Measurements from ENCODE around the gene LAMA2.

LAMA2 gene

DNA sequence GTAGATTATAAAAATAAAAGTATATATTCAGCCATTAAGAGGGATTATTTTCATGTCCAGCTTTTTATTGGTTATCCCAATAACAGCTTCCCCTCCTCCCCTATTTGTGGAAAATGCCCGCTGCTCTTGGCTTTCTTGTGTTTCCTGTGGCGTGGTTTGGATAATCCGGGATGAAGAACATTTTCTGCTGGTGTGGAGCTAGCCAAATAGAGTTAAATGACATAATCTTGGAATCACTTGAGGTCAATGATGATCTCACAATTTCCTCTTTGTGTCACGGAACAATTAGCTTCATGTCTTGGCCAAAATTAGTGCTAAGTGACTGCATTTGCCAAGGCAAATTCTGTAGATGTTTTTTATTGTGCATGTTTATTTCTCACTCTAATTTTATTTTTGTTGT, 394.0 kb downstream of the LAMA2 start:
- Histone ChIP-seq H3K36me3 (replicated peaks; ENCODE audit: low read depth, low read length) (no peaks in the 10 kb centered on the region), H3K4me2 (ENCODE audit: low read length) (no peak overlapping the region), H4K20me1 (ENCODE audit: insufficient read depth, low read length) (no peaks in the 10 kb centered on the region), H3K9me3 (ENCODE audit: insufficient read depth, low read length) (no peaks in the 10 kb centered on the region), H3K27me3 (ENCODE audit: low read depth, low read length) (no peaks in the 10 kb centered on the region), H2AFZ (ENCODE audit: low read depth, low read length) (no peak overlapping the region), H3K4me3 (ENCODE audit: low read length) (no peak overlapping the region), H3K27ac (ENCODE audit: low read length) (no peak overlapping the region), H3K79me2 (ENCODE audit: low read length) (no peaks in the 10 kb centered on the region), H3K4me1 (ENCODE audit: low read length) (no peaks in the 10 kb centered on the region), H3K9ac (ENCODE audit: low read length) (no peak overlapping the region)
- no peak for TF ChIP-seq EZH2phosphoT487 (IDR thresholded peaks at IDR 0.05; ENCODE audit: low read depth)
- TF ChIP-seq, protein P1, sequence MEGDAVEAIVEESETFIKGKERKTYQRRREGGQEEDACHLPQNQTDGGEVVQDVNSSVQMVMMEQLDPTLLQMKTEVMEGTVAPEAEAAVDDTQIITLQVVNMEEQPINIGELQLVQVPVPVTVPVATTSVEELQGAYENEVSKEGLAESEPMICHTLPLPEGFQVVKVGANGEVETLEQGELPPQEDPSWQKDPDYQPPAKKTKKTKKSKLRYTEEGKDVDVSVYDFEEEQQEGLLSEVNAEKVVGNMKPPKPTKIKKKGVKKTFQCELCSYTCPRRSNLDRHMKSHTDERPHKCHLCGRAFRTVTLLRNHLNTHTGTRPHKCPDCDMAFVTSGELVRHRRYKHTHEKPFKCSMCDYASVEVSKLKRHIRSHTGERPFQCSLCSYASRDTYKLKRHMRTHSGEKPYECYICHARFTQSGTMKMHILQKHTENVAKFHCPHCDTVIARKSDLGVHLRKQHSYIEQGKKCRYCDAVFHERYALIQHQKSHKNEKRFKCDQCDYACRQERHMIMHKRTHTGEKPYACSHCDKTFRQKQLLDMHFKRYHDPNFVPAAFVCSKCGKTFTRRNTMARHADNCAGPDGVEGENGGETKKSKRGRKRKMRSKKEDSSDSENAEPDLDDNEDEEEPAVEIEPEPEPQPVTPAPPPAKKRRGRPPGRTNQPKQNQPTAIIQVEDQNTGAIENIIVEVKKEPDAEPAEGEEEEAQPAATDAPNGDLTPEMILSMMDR (IDR thresholded peaks at IDR 0.05; ENCODE audit: low read depth, low read length) = no peak

DNA sequence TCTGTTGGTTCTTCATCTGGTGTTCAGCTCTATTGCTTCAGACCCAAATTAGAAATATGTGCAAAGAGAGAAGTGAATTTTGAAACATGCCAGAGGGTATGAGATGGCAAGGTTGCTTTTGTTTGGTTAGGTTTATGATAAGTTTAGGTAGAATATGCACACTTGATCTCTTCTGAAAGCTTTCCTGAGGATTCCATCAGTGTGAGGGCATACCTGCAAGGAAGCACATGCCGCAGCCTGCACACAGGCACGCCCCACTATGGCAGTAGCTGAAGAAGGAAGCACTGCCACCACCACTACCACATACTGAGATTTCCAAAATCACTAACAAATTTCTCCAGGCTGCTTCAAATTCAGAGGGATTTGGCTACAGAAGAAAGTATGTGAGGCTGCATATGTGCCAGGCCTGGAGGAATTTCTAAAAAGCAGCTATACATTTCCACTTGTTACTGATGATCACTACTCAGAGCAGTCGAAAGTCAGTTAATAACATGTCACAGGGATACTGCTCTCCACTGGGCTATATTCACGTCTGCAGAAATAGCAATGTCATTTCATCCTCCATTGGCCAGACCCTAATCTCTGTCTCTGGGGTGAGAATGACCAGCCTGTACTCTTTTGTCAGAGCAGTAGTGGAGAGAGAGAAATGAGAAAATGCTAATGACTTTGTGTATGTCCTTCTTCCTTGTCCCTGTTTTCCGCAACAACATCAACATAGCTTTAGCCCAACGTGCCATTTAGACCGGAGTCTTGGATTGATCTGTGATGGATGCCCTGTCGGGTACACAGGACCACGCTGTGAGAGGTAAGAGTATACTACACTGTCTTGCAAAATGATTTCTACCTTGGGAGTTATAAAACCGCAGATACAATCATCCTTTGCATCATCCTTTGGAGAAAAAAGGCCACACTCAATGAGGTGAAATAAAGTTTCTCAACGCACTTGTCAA, 396.7 kb downstream of the LAMA2 start:
- Histone ChIP-seq H3K4me2 (ENCODE audit: low read length) (no peak overlapping the region), H4K20me1 (ENCODE audit: insufficient read depth, low read length) (no peaks in the 10 kb centered on the region), H3K27ac (ENCODE audit: low read length) (no peak overlapping the region), H3K4me3 (ENCODE audit: low read length) (no peak overlapping the region), H3K79me2 (ENCODE audit: low read length) (no peaks in the 10 kb centered on the region), H3K9me3 (ENCODE audit: insufficient read depth, low read length) (no peaks in the 10 kb centered on the region), H3K27me3 (ENCODE audit: low read depth, low read length) (no peaks in the 10 kb centered on the region), H3K36me3 (replicated peaks; ENCODE audit: low read depth, low read length) (no peaks in the 10 kb centered on the region), H2AFZ (ENCODE audit: low read depth, low read length) (no peak overlapping the region), H3K9ac (ENCODE audit: low read length) (no peak overlapping the region), H3K4me1 (ENCODE audit: low read length) (no peaks in the 10 kb centered on the region)
- TF ChIP-seq, protein P1 (IDR thresholded peaks at IDR 0.05; ENCODE audit: low read depth, low read length) = no peak
- no peak for TF ChIP-seq EZH2phosphoT487 (IDR thresholded peaks at IDR 0.05; ENCODE audit: low read depth)

DNA sequence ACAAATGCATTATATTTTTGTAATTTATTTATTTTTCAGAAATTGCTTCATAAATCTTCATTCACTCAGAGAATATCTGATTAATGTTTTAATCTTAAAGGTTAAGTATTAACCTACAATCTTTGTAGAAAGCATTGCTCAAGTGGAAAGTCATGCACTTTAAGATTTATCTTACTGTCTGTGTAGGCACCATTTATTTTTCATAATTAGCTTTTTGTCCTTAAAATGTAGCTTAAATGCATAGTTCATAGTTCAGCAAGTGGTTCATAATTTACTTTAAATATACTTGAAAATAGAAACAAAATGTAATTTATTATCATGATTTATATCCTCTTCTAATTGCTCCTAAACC, 397.3 kb downstream of the LAMA2 start:
- H3K4me1 ChIP-seq (ENCODE audit: low read length) = no peaks in the 10 kb centered on the region
- no peak overlapping the region for H3K4me2 ChIP-seq (ENCODE audit: low read length)
- TF ChIP-seq, protein P1 (IDR thresholded peaks at IDR 0.05; ENCODE audit: low read depth, low read length) = no peak
- no peak for TF ChIP-seq EZH2phosphoT487 (IDR thresholded peaks at IDR 0.05; ENCODE audit: low read depth)
- H3K79me2 ChIP-seq (ENCODE audit: low read length) = no peaks in the 10 kb centered on the region
- H3K27me3 ChIP-seq (ENCODE audit: low read depth, low read length) = no peaks in the 10 kb centered on the region
- H3K4me3 ChIP-seq (ENCODE audit: low read length) = no peak overlapping the region
- no peak overlapping the region for H3K27ac ChIP-seq (ENCODE audit: low read length)
- H4K20me1 ChIP-seq (ENCODE audit: insufficient read depth, low read length) = no peaks in the 10 kb centered on the region
- no peak overlapping the region for H3K9ac ChIP-seq (ENCODE audit: low read length)
- H3K36me3 ChIP-seq (replicated peaks; ENCODE audit: low read depth, low read length) = no peaks in the 10 kb centered on the region
- no peaks in the 10 kb centered on the region for H3K9me3 ChIP-seq (ENCODE audit: insufficient read depth, low read length)
- no peak overlapping the region for H2AFZ ChIP-seq (ENCODE audit: low read depth, low read length)

DNA sequence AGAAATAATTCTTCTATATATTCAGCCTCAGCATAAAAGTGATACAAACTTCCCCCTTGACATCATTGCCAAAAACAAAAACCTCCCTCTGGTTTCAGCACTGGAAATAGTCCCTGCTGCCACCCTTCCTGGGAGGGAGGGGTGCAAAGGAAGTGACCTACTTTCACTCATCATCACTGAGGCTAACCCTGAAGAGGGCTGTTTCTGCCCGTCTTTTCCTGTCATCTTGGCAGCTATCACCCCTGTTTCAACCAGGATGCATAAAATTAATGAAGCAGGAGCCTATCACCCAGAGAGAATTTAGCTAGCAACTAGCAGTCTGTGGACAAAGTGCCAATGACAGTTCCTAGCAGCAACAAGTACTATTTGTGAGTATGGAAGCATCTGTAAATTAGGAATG, 397.8 kb downstream of the LAMA2 start:
- H3K4me2 ChIP-seq (ENCODE audit: low read length) = no peak overlapping the region
- no peak overlapping the region for H3K27ac ChIP-seq (ENCODE audit: low read length)
- no peaks in the 10 kb centered on the region for H4K20me1 ChIP-seq (ENCODE audit: insufficient read depth, low read length)
- H2AFZ ChIP-seq (ENCODE audit: low read depth, low read length) = no peak overlapping the region
- H3K79me2 ChIP-seq (ENCODE audit: low read length) = no peaks in the 10 kb centered on the region
- no peak overlapping the region for H3K4me3 ChIP-seq (ENCODE audit: low read length)
- H3K9ac ChIP-seq (ENCODE audit: low read length) = no peak overlapping the region
- H3K4me1 ChIP-seq (ENCODE audit: low read length) = no peaks in the 10 kb centered on the region
- no peaks in the 10 kb centered on the region for H3K9me3 ChIP-seq (ENCODE audit: insufficient read depth, low read length)
- H3K36me3 ChIP-seq (replicated peaks; ENCODE audit: low read depth, low read length) = no peaks in the 10 kb centered on the region
- no peaks in the 10 kb centered on the region for H3K27me3 ChIP-seq (ENCODE audit: low read depth, low read length)
- TF ChIP-seq, protein P1 (IDR thresholded peaks at IDR 0.05; ENCODE audit: low read depth, low read length) = no peak
- no peak for TF ChIP-seq EZH2phosphoT487 (IDR thresholded peaks at IDR 0.05; ENCODE audit: low read depth)
